ENCODE results near the gene DIAPH2.

The DIAPH2 gene

DNA sequence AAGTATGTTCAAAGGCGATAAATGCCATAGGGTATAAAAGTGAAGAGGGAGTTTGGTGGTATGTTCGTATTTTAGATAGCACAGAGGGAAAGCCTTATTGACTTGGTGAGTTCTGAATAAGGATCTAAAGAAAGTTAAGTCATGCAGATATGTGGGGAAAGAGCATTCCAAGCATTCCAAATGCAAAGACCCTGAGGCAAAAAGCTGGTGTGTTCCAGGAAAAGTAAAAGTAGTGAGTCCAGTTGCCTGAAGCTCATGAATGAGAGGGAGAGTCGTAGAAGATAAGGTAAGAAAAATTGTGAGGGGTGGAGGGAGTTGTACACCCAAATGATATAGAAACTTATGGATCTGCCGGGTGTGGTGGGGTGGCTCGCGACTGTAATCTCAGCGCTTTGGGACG, 625.7 kb downstream of the DIAPH2 start:
- TF ChIP-seq, protein P1, sequence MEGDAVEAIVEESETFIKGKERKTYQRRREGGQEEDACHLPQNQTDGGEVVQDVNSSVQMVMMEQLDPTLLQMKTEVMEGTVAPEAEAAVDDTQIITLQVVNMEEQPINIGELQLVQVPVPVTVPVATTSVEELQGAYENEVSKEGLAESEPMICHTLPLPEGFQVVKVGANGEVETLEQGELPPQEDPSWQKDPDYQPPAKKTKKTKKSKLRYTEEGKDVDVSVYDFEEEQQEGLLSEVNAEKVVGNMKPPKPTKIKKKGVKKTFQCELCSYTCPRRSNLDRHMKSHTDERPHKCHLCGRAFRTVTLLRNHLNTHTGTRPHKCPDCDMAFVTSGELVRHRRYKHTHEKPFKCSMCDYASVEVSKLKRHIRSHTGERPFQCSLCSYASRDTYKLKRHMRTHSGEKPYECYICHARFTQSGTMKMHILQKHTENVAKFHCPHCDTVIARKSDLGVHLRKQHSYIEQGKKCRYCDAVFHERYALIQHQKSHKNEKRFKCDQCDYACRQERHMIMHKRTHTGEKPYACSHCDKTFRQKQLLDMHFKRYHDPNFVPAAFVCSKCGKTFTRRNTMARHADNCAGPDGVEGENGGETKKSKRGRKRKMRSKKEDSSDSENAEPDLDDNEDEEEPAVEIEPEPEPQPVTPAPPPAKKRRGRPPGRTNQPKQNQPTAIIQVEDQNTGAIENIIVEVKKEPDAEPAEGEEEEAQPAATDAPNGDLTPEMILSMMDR (IDR thresholded peaks at IDR 0.05) = no peak

DNA sequence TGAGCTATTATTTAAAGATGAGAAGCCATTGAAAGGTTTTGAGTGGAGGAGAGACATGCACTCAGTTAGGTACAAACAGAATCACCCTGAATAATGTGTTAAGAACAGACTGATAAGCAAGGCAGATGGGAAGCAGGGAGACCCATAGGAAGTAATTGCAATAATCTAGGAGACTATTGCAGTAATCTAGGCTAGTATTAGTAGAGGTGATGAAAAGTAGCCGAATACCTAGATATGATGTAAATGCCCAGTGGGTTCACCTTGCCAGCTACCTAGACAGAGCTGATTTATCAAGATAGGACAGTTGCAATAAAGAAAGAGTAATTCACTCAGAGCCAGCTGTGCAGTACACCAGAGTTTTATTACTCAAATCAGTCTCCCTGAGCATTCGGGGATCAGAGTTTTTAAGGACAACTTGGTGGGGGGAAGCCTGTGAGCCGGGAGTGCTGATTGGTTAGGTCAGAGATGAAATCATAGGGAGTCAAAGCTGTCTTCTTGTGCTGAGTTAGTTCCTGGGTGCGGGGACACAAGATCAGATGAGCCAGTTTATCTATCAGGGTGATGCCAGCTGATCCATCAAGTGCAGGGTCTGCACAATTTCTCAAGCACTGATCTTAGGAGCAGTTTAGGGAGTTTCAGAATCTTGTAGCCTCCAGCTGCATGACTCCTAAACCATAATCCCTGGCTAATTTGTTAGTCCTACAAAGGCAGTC, 626.6 kb downstream of the DIAPH2 start:
- TF ChIP-seq, protein P1 (IDR thresholded peaks at IDR 0.05) = no peak

DNA sequence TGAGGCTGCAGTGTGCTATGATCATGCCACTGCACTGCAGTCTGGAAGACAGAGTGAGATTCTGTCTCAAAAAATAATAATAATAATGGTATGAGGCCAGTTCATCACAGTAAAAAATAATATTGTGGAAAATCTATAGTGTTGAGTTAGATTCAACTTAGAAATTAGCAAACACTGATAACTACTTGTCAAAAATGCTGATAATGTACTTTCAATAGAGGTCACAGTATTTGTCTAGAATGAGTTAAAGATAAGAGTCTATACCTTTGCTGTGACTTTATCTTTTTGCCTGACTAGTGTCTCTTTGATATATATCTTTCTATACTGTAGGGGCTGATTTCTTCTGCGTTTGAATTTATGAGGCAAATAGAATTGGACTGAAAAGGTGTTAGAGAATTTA, 629.7 kb downstream of the DIAPH2 start:
- TF ChIP-seq, protein P1 (IDR thresholded peaks at IDR 0.05) = no peak

DNA sequence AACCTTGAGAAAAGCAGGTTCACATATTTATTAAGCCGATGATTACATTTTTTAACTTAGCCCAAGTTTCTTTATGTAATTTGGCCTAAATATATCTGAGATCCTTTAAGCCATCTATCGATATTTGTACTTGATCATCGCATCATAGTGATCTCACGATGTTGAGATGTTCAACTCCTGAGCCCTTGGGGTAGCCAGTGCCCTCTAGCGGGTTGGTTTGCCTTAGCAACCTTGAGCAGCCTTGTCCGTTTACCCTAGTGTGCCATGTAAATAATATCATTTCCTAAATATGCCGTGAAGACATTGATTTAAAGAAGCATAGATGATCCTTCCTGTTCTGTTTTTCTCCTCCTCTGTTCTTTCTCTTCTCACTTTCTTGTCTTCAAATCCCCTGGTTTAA, 631.3 kb downstream of the DIAPH2 start:
- TF ChIP-seq, protein P1 (IDR thresholded peaks at IDR 0.05) = peak; percentile 29; the same call in 1 of the 2 replicates

DNA sequence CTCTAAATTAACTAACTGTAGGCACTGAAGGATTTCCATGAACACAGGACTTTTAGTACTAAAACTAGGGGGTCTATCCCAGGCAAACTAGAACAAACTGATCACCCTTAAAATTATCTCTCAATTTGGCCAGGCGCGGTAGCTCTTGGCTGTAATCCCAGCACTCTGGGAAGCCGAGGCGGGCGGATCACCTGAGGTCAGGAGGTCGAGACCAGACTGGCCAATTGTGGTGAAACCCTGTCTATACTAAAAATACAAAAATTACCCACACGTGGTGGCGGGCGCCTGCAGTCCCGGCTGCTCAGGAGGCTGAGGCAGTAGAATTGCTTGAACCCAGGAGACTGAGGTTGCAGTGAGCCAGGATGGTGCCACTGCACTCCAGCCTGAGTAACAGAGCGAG, 635.7 kb downstream of the DIAPH2 start:
- TF ChIP-seq, protein P1 (IDR thresholded peaks at IDR 0.05) = no peak

DNA sequence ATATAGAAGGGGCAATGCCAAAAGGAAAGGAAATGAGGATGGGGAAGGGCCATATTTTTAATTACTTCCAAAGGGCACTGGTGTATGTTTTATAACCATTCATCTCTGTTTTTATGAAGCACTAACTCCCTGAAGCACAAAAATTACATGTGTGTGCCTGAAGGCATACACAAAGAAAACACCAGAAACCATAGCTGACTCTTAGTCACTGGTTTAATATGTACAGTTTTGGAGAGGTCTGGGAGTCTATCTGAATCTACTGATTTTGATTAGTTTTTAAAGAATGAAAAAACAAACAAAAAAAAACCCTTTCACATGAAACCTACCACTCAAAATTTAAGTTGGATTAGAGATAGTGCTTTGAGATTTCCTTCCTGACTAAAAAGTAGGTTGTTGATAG, 637.8 kb downstream of the DIAPH2 start:
- TF ChIP-seq, protein P1 (IDR thresholded peaks at IDR 0.05) = no peak

DNA sequence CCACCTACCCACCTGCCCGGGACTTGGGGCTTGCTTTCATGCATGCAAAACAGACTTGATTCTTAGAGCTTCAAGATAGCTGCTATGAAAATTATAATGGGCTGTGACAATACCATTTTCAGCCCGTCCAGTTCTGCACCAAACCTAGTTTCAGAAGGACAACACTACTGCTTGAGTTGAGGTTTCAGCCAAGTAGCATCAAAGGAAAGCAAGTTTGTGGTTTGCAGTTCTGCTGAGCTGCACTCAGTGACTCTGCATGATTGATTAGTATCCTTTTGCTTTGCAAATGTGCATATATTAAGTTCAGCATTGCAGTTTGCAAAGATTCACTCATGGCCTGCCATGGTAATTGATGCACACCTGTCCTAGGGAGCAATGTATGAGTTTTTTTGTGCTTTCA, 641.8 kb downstream of the DIAPH2 start:
- TF ChIP-seq, protein P1 (IDR thresholded peaks at IDR 0.05) = no peak
